OCI-LY3 (cell line): Measurements from ENCODE around the gene HCFC1.

Source experiments
- H2AFZ ChIP-seq: fragments of 200-600, 300-600 bp; shearing (Covaris generic); 2 replicates; pipeline ENCODE4 v1.6.0; 2014; ENCODE audit warnings: antibody characterized with exemption, low read depth, low read length
- H3K27ac ChIP-seq: fragments of 200-600, 300-600 bp; sonication (generic); 2 replicates; pipeline ENCODE4 v1.5.1; 2014; ENCODE audit warnings: mild to moderate bottlenecking, low read length, moderate library complexity, mixed read lengths
- H3K27me3 ChIP-seq: fragments of 200-600, 300-600 bp; sonication (generic); 2 replicates; pipeline ENCODE4 v1.6.1; 2014; ENCODE audit warnings: low read depth, low read length, mixed read lengths
- H3K36me3 ChIP-seq: fragments of 200-600, 300-600 bp; sonication (generic); replicated peaks from 2 replicates; pipeline ENCODE3; 2014; ENCODE audit warnings: low read depth, low read length, mixed read lengths
- H3K4me1 ChIP-seq: fragments of 300-600, 200-600 bp; sonication (generic); 2 replicates; pipeline ENCODE4 v1.6.1; 2014; ENCODE audit warnings: low read length, mixed read lengths
- H3K4me2 ChIP-seq: fragments of 200-600, 300-600 bp; sonication (generic); 2 replicates; pipeline ENCODE4 v1.6.1; 2014; ENCODE audit warnings: low read length, mixed read lengths
- H3K4me3 ChIP-seq: fragments of 300-600, 200-600 bp; sonication (generic); 2 replicates; pipeline ENCODE4 v1.5.1; 2014; ENCODE audit warnings: antibody characterized with exemption, mild to moderate bottlenecking, low read length, moderate library complexity
- H3K79me2 ChIP-seq: fragments of 300-600, 200-600 bp; shearing (Covaris generic); 2 replicates; pipeline ENCODE4 v1.6.1; 2014; ENCODE audit warnings: mild to moderate bottlenecking, low read length, mixed read lengths
- H3K9ac ChIP-seq: fragments of 300-600, 200-600 bp; shearing (Covaris generic); 2 replicates; pipeline ENCODE4 v1.6.0; 2014; ENCODE audit warnings: mild to moderate bottlenecking, low read length, moderate library complexity
- H3K9me3 ChIP-seq: fragments of 200-600, 300-600 bp; shearing (Covaris generic); 2 replicates; pipeline ENCODE4 v1.6.1; 2014; ENCODE audit warnings: low read length, mixed read lengths; ENCODE audit not compliant: insufficient read depth
- H4K20me1 ChIP-seq: fragments of 200-600, 300-600 bp; sonication (generic); 2 replicates; pipeline ENCODE4 v1.6.1; 2016; ENCODE audit warnings: low read length, mixed read lengths; ENCODE audit not compliant: insufficient read depth
- CTCF ChIP-seq: fragments of 200-600, 300-600 bp; sonication (generic); IDR thresholded peaks from 2 replicates; pipeline ENCODE4 v1.5.1; 2014; ENCODE audit warnings: antibody characterized with exemption, low read length, low read depth
- EZH2phosphoT487 ChIP-seq: fragments of 200-600 bp; shearing (Covaris generic); IDR thresholded peaks from 2 replicates; pipeline ENCODE4 v1.6.1; 2018; ENCODE audit warnings: antibody characterized with exemption, mixed run types, low read depth

HCFC1 gene

DNA sequence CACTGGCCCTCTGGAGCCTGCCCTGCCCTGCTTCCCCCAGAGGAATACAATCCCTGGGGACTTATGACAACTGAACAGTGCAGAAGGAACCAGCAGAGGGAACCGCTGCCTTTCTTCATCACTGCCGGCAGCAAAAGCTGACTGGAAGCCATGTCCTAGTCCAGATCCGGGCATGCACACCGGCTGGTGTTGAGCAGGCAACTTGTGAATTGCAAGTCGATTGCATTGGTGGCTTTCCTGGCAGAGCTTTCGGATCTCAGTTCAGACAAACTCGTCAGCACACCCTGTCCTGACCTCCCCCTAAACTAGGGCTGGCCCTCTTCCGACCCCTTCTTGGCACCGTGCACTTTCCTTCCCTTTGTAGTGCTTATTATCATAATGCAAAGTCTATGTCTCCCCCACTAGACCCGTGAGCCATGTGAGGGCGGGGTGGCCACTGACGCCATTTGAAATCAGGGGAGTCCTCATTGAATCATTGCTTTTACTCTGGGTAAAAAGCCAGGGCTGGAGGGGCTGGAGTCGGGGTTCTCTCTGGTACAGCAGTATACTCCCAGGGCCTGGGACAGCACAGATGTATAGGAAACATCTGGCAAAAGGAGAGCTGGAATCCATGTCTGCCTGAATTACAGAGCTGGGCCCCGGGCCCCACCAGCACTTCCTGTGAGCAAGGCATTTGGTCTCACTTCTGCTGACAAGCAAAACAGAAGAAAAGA lies 47.3 kb downstream of the HCFC1 start:
- Histone ChIP-seq H3K9me3 (no peaks in the 10 kb centered on the region), H3K79me2 (peaks cover 72% of the 10 kb centered on the region), H3K4me3 (peak overlapping the region; percentile 100), H3K27me3 (no peaks in the 10 kb centered on the region), H2AFZ (no peak overlapping the region), H3K4me2 (peak overlapping the region; percentile 100), H3K9ac (peak overlapping the region; percentile 100), H3K36me3 (peaks cover 44% of the 10 kb centered on the region), H3K27ac (peak overlapping the region; percentile 100), H4K20me1 (peaks cover 31% of the 10 kb centered on the region), H3K4me1 (peaks cover 28% of the 10 kb centered on the region)
- no peak for TF ChIP-seq EZH2phosphoT487
- peak; percentile 24 for TF ChIP-seq CTCF

- no peak overlapping the region for H2AFZ ChIP-seq
- peaks cover 69% of the 10 kb centered on the region for H3K79me2 ChIP-seq
- H4K20me1 ChIP-seq, result peaks cover 31% of the 10 kb centered on the region
- TF ChIP-seq CTCF (peak; percentile 19; the same call in 1 of the 2 replicates), EZH2phosphoT487 (no peak)
- H3K36me3 ChIP-seq, result peaks cover 44% of the 10 kb centered on the region
- no peak overlapping the region for H3K27ac ChIP-seq
- H3K4me1 ChIP-seq, result peaks cover 23% of the 10 kb centered on the region
- H3K4me2 ChIP-seq, result peak overlapping the region; percentile 100
- no peak overlapping the region for H3K4me3 ChIP-seq
- H3K9me3 ChIP-seq, result no peaks in the 10 kb centered on the region
- no peak overlapping the region for H3K9ac ChIP-seq
- H3K27me3 ChIP-seq, result no peaks in the 10 kb centered on the region
These were observed 48.4 kb downstream of the HCFC1 start for GRCh38 chrX:153922932-153923857.

DNA sequence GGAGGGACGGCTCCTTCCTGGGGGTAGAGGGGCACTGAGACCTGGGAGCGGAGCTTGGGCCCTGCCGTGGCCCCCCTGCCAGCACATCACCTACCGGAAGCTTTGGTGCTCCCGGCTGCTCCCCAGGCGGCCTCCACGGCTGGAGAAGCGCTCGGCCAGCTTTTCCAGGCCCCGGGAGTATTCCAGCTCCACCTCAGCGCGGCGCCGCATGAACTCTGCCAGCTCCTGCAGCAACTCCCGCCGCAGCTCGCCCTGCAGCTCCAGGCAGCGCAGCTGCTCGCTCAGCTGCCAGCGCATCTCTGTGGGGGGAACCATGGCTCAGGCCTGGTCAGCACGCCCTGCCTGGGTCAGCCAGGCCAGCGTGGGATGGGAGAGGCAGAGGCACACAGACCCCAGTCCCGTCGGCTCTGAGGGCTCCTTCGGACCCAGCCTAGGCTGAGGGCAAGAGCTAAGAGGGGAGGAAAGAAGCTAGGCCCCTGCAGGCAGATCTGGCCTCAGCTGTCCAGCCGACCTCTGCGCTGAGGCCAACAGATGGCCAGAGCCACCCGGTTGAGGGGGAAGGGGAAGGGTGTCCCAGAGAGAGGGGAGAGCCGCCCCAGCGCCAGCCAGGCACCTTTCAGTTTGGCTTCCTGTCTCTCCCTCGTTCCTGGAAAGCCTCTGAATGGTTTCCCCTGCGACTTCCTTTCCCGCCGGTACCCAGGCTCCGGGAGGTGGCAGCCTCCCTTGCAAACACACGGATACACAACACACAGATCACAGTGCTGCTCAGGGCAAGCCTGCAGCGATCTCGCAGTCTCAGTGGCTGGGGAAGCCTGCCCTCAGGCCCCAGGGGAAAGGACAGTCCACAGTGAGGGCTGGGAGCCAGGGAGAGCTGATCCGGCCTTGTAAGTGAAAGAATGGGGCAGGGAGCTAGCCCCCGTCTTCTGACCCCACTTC lies 49.8 kb downstream of the HCFC1 start:
- no peaks in the 10 kb centered on the region for H3K9me3 ChIP-seq
- peaks cover 31% of the 10 kb centered on the region for H4K20me1 ChIP-seq
- H2AFZ ChIP-seq, result no peak overlapping the region
- H3K9ac ChIP-seq, result no peak overlapping the region
- no peak overlapping the region for H3K4me2 ChIP-seq
- peaks cover 47% of the 10 kb centered on the region for H3K36me3 ChIP-seq
- peaks cover 23% of the 10 kb centered on the region for H3K4me1 ChIP-seq
- no peak overlapping the region for H3K27ac ChIP-seq
- peaks cover 62% of the 10 kb centered on the region for H3K79me2 ChIP-seq
- TF ChIP-seq CTCF (no peak), EZH2phosphoT487 (no peak)
- H3K4me3 ChIP-seq, result no peak overlapping the region
- H3K27me3 ChIP-seq, result no peaks in the 10 kb centered on the region
